ENCODE results near the gene TYMP. TPM values are rescaled to one million over a fixed set of nuclear protein-coding genes. Genes with fewer than 3 reads are reported as not detected.

TYMP gene
- total RNA-seq, 1 experiment from 2014 or later, result 1.5 TPM

GRCh38 chr22:50522208-50522805, 7.5 kb downstream of the TYMP start (continued):
- TF ChIP-seq CDX4 (CRISPR knock-in tag; IDR thresholded peaks at IDR 0.05; ENCODE audit: borderline replicate concordance) (no peak), SMAD3 (CRISPR knock-in tag; IDR thresholded peaks at IDR 0.05; ENCODE audit: borderline replicate concordance) (no peak), CREM (CRISPR knock-in tag; IDR thresholded peaks at IDR 0.05) (no peak), ZNF425 (CRISPR knock-in tag; conservative IDR thresholded peaks at IDR 0.05) (no peak)

- Mint-ChIP-seq H3K4me1 (peaks cover 6% of the 10 kb centered on the region), H3K4me3 (no peak overlapping the region), H3K9me3 (no peaks in the 10 kb centered on the region), H3K36me3 (peaks cover 10% of the 10 kb centered on the region), H3K27me3 (ENCODE audit: low read depth) (peaks cover 2% of the 10 kb centered on the region), H3K27ac (no peak overlapping the region)
- ChIA-PET CTCF (interaction anchor here (1.2 kb wide), 1 partner anchor 41 kb away, joined by 3 read pairs; the partner anchor contains the start of gene SYCE3), POLR2A (no interaction called here)
- no peak for ATAC-seq
- no peak for DNase-seq (ENCODE audit: low spot score)
- TF ChIP-seq ZNF425 (CRISPR knock-in tag; conservative IDR thresholded peaks at IDR 0.05) (no peak), ZNF138 (CRISPR knock-in tag; conservative IDR thresholded peaks at IDR 0.05) (no peak), ERG (CRISPR knock-in tag; IDR thresholded peaks at IDR 0.05) (no peak), CREB1 (CRISPR knock-in tag; IDR thresholded peaks at IDR 0.05) (no peak), ATF3 (CRISPR knock-in tag; conservative IDR thresholded peaks at IDR 0.05) (no peak), IRF2 (CRISPR knock-in tag; IDR thresholded peaks at IDR 0.05; ENCODE audit: borderline replicate concordance, low read depth) (no peak), ATF6 (CRISPR knock-in tag; IDR thresholded peaks at IDR 0.05) (no peak), TEAD4 (CRISPR knock-in tag; IDR thresholded peaks at IDR 0.05) (no peak), ZNF281 (CRISPR knock-in tag; IDR thresholded peaks at IDR 0.05) (no peak), MXD4 (CRISPR knock-in tag; IDR thresholded peaks at IDR 0.05; ENCODE audit: borderline replicate concordance) (no peak), ZBTB43 (CRISPR knock-in tag; IDR thresholded peaks at IDR 0.05) (no peak), FOXP4 (CRISPR knock-in tag; IDR thresholded peaks at IDR 0.05) (no peak), JUN (CRISPR knock-in tag; IDR thresholded peaks at IDR 0.05) (no peak), SP1 (CRISPR knock-in tag; conservative IDR thresholded peaks at IDR 0.05) (no peak), TEAD1 (CRISPR knock-in tag; IDR thresholded peaks at IDR 0.05) (no peak), ZBTB21 (CRISPR knock-in tag; IDR thresholded peaks at IDR 0.05; ENCODE audit: borderline replicate concordance) (no peak), GTF2I (CRISPR knock-in tag; conservative IDR thresholded peaks at IDR 0.05) (no peak)
Observed at GRCh38 chr22:50521710-50522109, 8.1 kb downstream of the TYMP start.

All from WTC11 (cell line).